NCI-H526 treated with DMSO at 0.1 percent for 48 hours (cell line): Measurements from ENCODE around the gene SFPQ.
"Not testable (repeated sequence)": the region's sequence is repeated elsewhere in the genome, so short reads cannot be mapped to it uniquely, and the experiment has no call there.

ENCODE experiments used
- DNase-seq: peaks from one replicate; lab custom pipeline; 2025; lab: John Stamatoyannopoulos, UW

The SFPQ gene

GRCh38 chr1:35143737-35144508, 49.0 kb downstream of the SFPQ start:
- no peak for DNase-seq

- DNase-seq, result not testable (repeated sequence)
These were observed 50.2 kb downstream of the SFPQ start for GRCh38 chr1:35142728-35143127.

DNA sequence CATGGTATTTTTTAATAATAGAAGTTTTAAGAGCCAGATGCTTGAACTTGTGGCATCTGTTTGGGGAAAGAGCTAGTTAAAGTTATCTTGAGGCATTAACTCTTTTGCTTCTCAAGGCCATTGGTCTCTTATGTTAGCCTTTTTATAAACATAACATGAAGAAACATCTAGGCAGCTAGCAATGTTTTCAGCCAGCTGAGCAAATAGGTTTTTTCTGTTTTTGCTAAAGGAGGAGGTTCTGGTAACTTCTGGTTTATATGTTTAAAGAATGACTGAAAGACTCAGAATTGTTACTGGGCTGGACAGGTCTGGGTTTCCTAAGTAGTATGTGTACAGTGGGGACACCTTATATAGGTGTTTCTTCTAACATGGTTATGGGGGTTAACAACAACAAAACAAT, 50.7 kb downstream of the SFPQ start:
- DNase-seq, result not testable (repeated sequence)

DNA sequence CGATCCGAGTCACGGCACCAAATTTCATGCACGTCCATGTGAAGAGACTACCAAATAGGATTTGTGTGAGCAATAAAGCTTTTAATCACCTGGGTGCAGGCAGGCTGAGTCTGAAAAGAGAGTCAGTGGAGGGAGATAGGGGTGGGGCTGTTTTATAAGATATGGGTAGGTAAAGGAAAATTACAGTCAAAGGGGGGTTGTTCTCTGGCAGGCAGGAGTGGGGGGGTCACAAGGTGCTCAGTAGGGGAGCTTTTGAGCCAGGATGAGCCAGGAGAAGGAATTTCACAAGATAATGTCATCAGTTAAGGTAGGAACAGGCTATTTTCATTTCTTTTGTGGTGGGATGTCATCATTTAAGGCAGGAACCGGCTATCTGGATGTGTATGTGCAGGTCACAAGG, 55.4 kb downstream of the SFPQ start:
- DNase-seq, result not testable (repeated sequence)

DNA sequence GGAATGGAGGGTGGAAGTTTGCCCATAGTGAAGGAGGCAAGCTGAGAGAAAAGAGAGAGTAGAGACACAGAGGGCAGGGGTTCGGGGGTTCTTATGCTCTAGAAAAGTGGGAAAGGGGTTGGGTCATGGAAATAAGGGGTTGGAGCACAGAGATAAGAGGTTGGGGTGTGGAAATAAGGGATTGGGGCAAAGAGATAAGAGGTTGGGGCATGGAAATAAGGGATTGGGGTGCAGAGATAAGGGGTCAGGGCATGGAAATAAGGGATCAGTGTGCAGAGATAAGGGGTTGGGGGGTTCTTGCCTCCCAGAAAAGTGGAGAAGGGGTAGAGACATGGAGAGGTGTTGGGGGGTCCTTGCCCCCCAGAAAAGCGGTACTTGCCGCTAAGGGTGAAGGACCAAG, 56.2 kb downstream of the SFPQ start:
- no peak for DNase-seq
